Spleen (tissue), 7 donors: ENCODE measurements around the gene KLC1.

ENCODE experiments used
- CTCF ChIP-seq, 11 experiments: fragments of 200-600 bp in 7 of 11; fragments of 450-650 bp in 4 of 11; sonication (generic) in 4 of 11; IDR thresholded peaks in 8 of 11; conservative IDR thresholded peaks in 3 of 11; 1 replicate in 7 of 11; 2 replicates in 4 of 11; pipeline versions ENCODE4 v1.4.0 to v1.8.0; 2016 to 2021; ENCODE audit warnings: antibody characterized with exemption in 11 of 11, inconsistent platforms in 4 of 11, mild to moderate bottlenecking in 1 of 11
- POLR2A ChIP-seq, 3 donors: fragments of 450-650 bp; IDR thresholded peaks; one replicate each; pipeline ENCODE4 v1.5.1; 2017; ENCODE audit warnings: antibody characterized with exemption in 3 of 3, mild to moderate bottlenecking in 1 of 3
- POLR2AphosphoS5 ChIP-seq, 3 donors: sonication (generic); formaldehyde crosslinking; IDR thresholded peaks; one replicate each; pipeline ENCODE4 v1.5.1; 2017; ENCODE audit warnings: antibody characterized with exemption in 3 of 3
- donor health status: DM: no; HTN: no; CAD: no; lungs with moderate emphysema.
- donor health status: DM: no; HTN: no; CAD: no.
- donor health status: DM: no; HTN: no; CAD: no.

- TF ChIP-seq CTCF (IDR thresholded peaks at IDR 0.05 in 8 of 11, conservative IDR thresholded peaks at IDR 0.05 in 3 of 11) = no peak
- TF ChIP-seq POLR2AphosphoS5 (IDR thresholded peaks at IDR 0.05) = no peak
- no peak for TF ChIP-seq POLR2A (IDR thresholded peaks at IDR 0.05)
Measured at GRCh38 chr14:103676881-103677675, 48.1 kb downstream of the KLC1 start.
